RWPE2 (cell line): ENCODE data around the gene CHPF.

Source experiments
- ATAC-seq: fragments of 200-7000 bp; cut with Tn5 transposase; 3 replicates; pipeline ENCODE4 v1.9.1; 2021; ENCODE audit warnings: low read depth
- DNase-seq: peaks from one replicate; pipeline ENCODE4 v3.0.0-alpha.2; 2020; ENCODE audit warnings: low spot score
- H3K27ac ChIP-seq: fragments of 450-650 bp; 2 replicates; pipeline ENCODE4 v1.5.1; 2017; ENCODE audit warnings: mild to moderate bottlenecking; ENCODE audit not compliant: poor library complexity, severe bottlenecking
- H3K27me3 ChIP-seq: fragments of 250-450 bp; sonication (Bioruptor Pico); 2 replicates; pipeline ENCODE4 v1.5.1; 2021; ENCODE audit warnings: mild to moderate bottlenecking, moderate library complexity; ENCODE audit not compliant: insufficient read depth, poor library complexity, severe bottlenecking
- H3K36me3 ChIP-seq: fragments of 250-450 bp; sonication (Bioruptor Pico); 2 replicates; pipeline ENCODE4 v1.5.1; 2020; ENCODE audit warnings: low read depth, mild to moderate bottlenecking, moderate library complexity
- H3K4me1 ChIP-seq: fragments of 250-450 bp; sonication (Bioruptor Pico); 2 replicates; pipeline ENCODE4 v1.5.1; 2021; ENCODE audit warnings: mild to moderate bottlenecking, moderate library complexity; ENCODE audit not compliant: insufficient read depth, poor library complexity, severe bottlenecking
- H3K4me3 ChIP-seq: fragments of 250-450 bp; sonication (Bioruptor Pico); 2 replicates; pipeline ENCODE4 v1.5.1; 2021; ENCODE audit warnings: mild to moderate bottlenecking, moderate library complexity; ENCODE audit not compliant: severe bottlenecking
- H3K9me3 ChIP-seq: fragments of 250-450 bp; sonication (Bioruptor Pico); 2 replicates; pipeline ENCODE4 v1.5.1; 2021; ENCODE audit warnings: mild to moderate bottlenecking, moderate library complexity; ENCODE audit not compliant: severe bottlenecking
- CTCF ChIP-seq: fragments of 450-650 bp; IDR thresholded peaks from one replicate; pipeline ENCODE4 v1.5.1; 2017; ENCODE audit warnings: mild to moderate bottlenecking, moderate library complexity; ENCODE audit not compliant: poor library complexity, severe bottlenecking

CHPF gene

DNA sequence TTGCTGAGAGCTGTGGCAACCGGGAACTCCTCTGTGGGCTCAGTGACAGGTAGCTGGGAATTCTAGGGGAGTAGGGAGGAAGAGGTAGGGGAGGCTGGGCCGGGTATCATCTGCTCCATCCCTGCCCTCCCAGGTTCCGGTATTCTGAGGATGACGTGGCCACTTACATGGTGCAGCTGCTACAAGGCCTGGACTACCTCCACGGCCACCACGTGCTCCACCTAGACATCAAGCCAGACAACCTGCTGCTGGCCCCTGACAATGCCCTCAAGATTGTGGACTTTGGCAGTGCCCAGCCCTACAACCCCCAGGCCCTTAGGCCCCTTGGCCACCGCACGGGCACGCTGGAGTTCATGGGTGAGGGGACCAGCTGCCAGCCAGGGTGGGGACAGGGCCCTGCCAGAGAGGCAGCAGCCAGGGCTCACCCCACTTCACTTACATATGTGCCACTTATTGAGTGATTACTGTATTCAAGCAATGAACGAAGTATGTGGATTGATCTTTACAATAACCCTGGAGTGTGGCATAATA lies 52.9 kb downstream of the CHPF start:
- H3K4me1 ChIP-seq: no peaks in the 10 kb centered on the region
- H3K36me3 ChIP-seq: no peaks in the 10 kb centered on the region
- DNase-seq (no peak), ATAC-seq (no peak)
- no peaks in the 10 kb centered on the region for H3K9me3 ChIP-seq
- H3K4me3 ChIP-seq: no peak overlapping the region
- no peak overlapping the region for H3K27ac ChIP-seq
- H3K27me3 ChIP-seq: peaks cover 16% of the 10 kb centered on the region
- no peak for TF ChIP-seq CTCF

DNA sequence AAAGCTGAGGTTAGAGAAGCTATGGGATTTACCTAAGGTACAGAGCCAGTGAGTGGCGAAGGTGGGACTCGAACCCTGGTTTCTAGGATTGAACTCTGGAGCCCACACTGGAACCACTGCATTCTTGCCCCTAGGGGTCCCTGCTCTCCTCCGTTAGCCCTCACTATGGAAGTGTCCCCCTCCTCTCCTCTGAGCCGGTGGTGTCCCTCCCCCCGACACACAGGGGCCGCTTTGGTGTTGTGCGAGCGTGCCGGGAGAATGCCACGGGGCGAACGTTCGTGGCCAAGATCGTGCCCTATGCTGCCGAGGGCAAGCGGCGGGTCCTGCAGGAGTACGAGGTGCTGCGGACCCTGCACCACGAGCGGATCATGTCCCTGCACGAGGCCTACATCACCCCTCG lies 53.4 kb downstream of the CHPF start:
- DNase-seq (no peak), ATAC-seq (no peak)
- no peaks in the 10 kb centered on the region for H3K36me3 ChIP-seq
- H3K27me3 ChIP-seq: peaks cover 18% of the 10 kb centered on the region
- no peaks in the 10 kb centered on the region for H3K4me1 ChIP-seq
- H3K27ac ChIP-seq: no peak overlapping the region
- no peaks in the 10 kb centered on the region for H3K9me3 ChIP-seq
- no peak overlapping the region for H3K4me3 ChIP-seq
- no peak for TF ChIP-seq CTCF

- no peak for DNase-seq
- H3K36me3 ChIP-seq: no peaks in the 10 kb centered on the region
- no peak overlapping the region for H3K4me3 ChIP-seq
- H3K27me3 ChIP-seq: peaks cover 21% of the 10 kb centered on the region
- H3K27ac ChIP-seq: no peak overlapping the region
- no peak for TF ChIP-seq CTCF
- H3K9me3 ChIP-seq: no peaks in the 10 kb centered on the region
- no peaks in the 10 kb centered on the region for H3K4me1 ChIP-seq
- ATAC-seq: no peak
These were observed 54.3 kb downstream of the CHPF start for GRCh38 chr2:219489315-219489714.
